Measurements from ENCODE around the gene PUS3.

GRCh38 chr11:125926682-125927081 lies 23.7 kb upstream of the PUS3 start:
- TF ChIP-seq CTCF (IDR thresholded peaks at IDR 0.05 in 2 of 3, conservative IDR thresholded peaks at IDR 0.05 in 1 of 3; ENCODE audit: borderline replicate concordance in 1 of 3, insufficient read depth in 1 of 3, low read depth in 2 of 3, low read length in 2 of 3) (no peak), YY1 (IDR thresholded peaks at IDR 0.05; ENCODE audit: extremely low read depth, insufficient replicate concordance, low read depth, low read length) (no peak), MAX (IDR thresholded peaks at IDR 0.05) (no peak), POLR2A (IDR thresholded peaks at IDR 0.05; ENCODE audit: borderline replicate concordance, extremely low read depth, insufficient read depth, insufficient read length) (no peak), EZH2 (IDR thresholded peaks at IDR 0.05) (no peak), ZNF274 (IDR thresholded peaks at IDR 0.05; ENCODE audit: low read depth, low read length) (no peak), FOSL1 (IDR thresholded peaks at IDR 0.05; ENCODE audit: low read depth) (no peak), POLR2AphosphoS5 (IDR thresholded peaks at IDR 0.05; ENCODE audit: low read depth, low read length) (no peak)

Data from HCT116 (cell line).